GM21737 (cell line): ENCODE results near the gene LRRC32.

Experiments used
- ATAC-seq: cut with Tn5 transposase; IDR thresholded peaks from one replicate; pipeline ENCODE4 v1.9.1; 2021; ENCODE audit warnings: mild to moderate bottlenecking, moderate library complexity; ENCODE audit not compliant: unreplicated experiment

Gene LRRC32

DNA sequence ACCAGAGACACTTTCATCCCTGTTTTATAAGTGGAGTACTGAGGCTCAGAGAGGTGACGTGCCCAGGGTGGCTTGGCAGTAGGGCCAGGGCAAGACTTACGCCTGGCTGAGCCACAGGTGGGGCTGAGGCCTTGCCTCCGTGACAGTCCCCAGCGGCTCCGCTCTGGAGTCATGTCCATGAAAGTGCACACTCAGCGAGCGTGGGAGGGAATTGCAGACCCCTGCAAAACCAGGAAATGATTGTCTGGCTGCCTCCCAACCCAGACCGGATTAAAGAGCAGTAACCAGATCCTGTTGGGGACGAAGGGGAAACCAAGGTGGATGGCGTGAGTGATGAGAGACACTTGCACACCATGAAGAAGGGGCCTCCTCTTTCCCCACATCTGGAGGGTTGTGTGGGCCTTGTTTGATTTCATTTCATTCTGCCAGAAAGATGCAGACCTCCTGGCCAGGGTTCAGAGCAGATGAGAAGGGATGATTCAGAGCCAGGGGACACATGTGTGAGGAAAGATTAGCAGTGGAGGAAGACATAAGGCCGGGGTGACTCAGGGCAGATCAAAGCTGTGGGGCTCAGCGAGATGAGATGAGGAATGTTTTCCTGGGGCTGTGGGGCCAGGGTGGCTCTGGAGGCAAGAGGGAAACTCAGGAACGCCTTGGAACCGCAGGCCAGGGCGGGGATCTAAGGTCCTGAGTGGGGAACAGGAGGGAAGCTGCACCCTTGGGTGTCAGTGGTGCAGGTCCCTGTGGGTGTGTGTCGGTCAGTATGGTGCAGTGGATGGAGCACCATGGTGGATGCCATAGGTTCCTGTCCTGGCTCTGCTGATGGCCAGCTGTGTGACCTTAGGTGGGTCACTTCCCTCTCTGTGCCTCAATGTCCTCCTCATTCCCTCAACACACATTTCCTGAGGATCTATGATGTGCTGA lies 29.9 kb upstream of the LRRC32 start:
- ATAC-seq: no peak

DNA sequence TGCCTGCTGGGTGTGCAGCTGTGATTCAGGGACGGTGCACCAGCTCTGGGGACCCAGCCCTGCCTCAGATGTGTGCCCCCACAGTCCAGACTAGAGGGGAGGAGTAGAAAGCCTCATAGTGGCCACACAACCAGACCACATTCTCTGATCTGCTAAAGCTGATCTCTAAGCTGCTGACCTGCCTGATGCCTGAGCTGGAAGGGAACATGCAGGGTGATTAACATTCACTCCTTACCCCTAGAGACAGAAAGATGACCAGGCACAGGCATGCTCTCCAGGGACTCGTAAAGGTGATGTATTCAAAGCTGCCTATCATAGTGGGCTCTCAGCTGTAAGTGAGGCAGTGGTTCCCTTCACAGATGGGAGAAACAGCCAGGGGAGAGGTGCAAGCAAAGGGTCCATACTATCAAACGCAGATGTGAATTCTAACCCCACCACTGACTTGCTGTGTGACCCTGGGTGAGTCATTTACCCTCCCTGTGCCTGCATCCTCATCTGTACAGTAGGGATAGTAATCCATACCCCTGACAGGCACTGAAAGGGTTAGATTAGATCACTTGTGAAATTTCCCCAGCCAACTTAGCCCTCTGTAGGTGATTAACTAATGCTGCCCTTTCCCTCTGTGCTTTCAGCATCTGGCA lies 29.0 kb upstream of the LRRC32 start:
- no peak for ATAC-seq

DNA sequence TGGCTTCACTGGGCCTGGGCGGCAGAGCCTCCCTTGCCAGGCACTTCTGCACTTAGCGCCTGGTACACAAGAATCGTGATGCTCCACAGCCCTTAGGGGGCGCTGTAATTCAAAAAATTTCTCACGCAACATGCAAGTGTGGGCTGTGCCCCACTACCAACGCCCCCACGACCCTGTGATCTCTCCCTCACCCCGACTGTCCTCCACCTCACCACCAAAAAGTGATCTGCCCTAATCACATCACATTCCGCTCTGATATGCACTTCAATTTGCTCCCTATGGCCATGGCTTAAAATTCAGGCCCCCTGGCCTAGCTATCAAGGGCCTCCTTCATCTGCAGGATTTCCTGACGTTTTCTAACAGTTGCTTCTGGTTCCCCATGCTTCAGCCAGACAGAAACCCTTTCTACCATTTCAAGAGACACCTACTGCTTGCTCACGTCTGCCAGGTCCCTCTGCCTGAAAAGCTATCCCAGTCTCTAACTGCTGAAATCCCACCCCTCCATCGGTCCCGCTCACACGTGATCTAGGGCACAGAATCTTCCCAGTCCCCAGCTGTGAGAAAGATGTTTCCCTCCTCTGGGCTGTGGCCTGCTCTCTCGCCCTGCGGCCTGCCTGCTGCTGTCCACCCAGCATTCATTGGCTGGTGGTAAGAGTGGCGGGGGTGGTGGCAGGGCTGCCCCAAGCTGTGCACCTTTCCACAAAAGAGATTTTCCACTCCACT lies 27.9 kb upstream of the LRRC32 start:
- no peak for ATAC-seq

DNA sequence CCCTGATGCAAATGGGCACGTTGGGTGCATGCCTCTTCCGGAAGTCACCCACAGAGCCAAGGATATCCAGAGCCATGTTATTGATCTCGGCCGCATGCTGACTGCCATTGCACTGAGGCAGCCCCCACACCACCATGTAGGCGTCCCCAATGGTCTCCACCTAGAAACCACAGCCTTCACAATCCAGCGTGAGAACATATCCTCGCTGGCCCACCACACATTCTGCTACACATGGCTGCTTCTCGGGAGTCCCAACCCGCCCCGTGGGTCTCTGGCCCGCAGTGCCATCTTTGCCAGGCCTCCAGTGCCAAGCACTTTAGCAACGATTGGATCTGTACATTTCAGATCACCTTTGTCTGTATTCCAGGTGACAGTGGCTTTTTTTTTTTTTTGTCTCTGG lies 26.2 kb upstream of the LRRC32 start:
- no peak for ATAC-seq

DNA sequence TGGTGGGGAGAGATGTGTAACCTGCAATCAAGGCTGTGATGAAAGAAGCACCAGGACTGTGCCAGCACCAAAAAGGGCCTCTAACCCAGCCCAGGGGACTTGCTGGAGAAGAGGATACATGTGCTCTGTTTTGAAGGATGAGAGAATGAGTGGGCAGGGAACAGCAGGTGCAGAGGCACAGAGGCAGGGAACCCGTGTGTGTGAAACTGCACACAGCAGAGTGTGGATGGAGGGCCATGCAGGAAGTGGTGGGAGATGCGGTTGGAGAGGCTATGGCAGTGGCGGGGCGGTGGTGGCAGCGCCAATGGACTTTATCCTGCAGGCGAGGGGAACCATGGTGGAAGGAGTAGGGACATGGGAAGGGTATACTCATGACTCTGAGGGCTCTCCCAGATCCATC lies 25.2 kb upstream of the LRRC32 start:
- no peak for ATAC-seq

DNA sequence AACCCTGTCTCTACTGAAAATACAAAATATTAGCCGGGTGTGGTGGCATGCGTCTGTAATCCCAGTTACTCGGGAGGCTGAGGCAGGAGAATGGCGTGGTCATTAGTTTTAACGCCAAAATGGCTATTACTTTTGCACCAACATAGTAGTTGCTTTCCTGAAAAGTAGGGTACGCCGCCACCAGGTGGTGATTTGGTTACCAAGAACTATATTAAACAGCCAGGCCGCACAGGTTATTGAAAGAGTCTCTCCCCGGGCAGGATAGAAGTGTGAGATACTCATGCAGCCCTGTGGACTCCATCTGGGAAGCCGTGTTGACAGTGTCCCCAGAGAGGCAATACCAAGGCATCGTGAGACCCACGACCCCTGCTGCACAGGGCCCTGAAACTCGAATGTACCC lies 24.6 kb upstream of the LRRC32 start:
- ATAC-seq: no peak

GRCh38 chr11:76694664-76695063 lies 24.1 kb upstream of the LRRC32 start:
- ATAC-seq: no peak

- ATAC-seq: no peak
Observed at GRCh38 chr11:76693806-76694205, 23.3 kb upstream of the LRRC32 start.

GRCh38 chr11:76692956-76693355 lies 22.4 kb upstream of the LRRC32 start:
- ATAC-seq: no peak

GRCh38 chr11:76691655-76692054 lies 21.1 kb upstream of the LRRC32 start:
- ATAC-seq: no peak

DNA sequence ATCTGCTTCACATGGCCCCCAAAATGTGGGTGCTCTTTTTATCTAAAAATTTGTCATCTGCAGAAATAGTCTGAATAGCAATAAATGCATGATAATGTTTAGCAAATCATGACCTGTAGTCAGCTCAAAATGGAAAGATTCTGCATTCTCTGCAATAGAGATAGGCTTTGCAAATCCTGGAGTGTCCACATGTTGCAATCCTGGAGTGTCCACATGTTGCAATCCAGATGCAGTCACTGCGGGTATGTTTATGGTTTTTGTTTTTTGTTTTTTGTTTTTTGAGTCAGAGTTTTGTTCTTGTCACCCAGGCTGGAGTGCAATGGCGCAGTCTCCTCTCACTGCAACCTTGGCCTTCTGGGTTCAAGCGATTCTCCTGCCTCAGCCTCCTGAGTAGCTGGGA lies 20.2 kb upstream of the LRRC32 start:
- ATAC-seq: no peak

DNA sequence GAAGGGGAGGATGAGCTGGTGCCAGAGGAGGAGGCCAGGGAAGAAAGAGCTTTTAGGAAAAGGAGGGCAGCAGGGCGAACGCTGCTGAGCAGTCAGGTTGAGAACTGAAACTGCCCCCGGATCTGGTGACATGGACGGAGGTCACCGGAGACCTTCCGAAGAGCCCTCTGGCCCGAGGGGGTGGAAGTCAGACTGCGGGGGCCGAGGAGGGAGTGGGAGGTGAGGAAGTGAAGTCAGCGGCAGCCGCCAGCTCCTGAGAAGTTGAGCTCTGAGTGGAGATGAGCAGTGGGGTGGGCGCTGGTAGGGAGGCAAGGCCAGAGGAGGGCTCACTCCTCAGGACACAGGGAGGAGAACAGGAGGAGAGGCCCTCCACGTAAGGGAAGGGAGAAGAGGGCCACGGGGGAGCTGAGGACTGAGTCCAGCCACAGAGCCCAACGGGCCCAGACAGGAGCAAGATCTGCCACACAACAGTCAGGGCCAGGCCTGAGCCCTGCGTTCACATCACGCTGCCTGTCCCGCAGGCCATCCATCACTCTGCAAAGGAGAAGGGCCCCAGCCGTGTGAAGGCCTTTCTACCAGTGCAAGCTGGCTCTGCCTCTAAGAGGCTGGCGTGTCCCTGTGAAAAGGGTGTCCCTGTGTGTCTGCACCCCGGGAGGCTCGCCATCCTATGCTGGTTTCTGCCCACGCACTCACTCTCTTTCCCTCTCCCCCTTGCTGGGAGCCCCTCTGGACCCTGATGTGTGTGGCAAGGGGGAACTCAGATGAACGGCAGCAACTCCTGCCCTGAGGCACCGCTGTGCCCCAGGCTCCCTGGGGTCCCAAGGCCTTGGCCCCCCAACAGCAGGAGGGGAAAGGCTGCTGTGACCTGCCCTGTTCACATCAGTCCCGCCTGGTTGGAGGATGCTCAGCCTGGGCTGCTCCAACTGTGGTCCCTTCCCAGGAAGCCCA lies 19.0 kb upstream of the LRRC32 start:
- ATAC-seq: no peak

GRCh38 chr11:76688146-76688545 lies 17.6 kb upstream of the LRRC32 start:
- no peak for ATAC-seq

DNA sequence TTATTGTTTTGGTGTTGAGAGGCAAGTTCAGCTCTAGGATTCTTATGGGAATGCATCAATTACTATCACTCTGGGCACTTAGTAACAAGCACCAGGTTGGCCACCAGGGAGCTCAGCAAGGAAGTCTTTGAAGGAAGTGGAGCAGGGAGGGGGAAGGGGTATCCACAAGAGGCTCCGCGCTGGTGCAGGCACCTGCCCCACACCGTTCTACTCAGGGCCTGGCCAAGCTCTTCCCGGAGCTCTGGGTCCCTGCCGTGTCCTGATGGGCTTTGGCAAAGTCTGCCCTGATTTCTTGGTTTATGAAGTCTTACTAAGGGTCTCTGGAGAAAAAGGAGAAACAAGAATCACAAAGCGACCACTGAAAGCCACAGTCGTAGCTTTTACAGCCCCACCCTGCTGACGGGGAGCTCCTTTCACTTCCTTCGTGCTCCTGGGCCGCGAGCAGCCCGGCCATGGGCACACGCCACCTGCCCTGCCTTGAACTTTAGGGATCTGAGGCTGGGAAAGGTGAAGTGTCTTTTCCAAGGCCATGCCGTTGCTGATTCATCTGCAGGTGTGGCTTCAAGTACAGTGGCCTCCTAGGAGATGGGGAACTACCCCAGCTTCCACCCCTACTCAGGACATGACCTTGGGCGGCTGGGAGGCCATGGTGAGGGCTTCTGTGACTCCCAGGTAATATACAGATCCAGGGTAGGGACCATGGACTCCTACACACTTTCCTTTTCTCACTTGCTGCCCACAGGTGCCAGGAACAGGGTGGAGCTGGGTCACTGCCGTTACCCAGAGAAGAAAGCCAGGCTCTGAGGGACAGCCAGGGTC lies 15.9 kb upstream of the LRRC32 start:
- no peak for ATAC-seq

DNA sequence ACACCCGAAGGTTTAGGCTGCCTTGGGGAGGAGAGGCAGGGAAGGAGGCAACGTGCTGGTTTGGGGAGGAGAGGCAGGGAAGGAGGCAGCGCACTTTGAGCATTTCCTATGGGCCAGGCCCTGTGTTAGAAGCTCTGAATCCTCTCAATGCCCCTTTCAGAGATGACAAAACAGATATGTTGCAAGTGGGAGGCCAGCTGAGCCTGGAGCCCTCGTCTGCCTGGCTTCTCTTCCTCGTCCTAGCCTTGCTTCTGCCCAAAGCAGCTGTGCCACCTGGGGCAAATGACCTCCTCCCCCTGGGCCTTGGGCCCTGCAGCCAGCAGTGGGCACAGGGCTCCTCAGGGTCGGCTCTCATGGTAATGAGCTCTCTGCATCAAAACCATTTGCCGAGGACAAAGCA lies 15.3 kb upstream of the LRRC32 start:
- no peak for ATAC-seq

DNA sequence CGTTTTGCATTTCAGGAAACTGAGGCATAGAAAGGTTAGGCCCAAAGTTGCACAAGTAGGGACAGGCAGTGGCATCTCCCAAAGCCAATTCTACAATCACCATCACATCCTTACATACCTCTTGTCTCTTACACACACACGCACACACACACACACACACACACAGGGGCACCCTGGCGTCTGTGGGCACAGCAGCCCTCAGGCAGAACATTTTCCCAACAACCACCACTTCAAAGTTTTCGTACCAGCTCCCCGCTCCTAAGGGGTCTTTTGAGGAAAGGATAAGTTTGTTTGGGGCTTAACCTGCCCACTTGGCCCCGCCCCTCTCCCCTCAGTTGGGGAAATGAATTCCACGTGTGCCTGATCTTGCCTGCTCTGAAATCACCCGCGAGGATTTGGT lies 14.7 kb upstream of the LRRC32 start:
- ATAC-seq: no peak

- ATAC-seq: no peak
Observed at GRCh38 chr11:76684516-76684915, 14.0 kb upstream of the LRRC32 start.

DNA sequence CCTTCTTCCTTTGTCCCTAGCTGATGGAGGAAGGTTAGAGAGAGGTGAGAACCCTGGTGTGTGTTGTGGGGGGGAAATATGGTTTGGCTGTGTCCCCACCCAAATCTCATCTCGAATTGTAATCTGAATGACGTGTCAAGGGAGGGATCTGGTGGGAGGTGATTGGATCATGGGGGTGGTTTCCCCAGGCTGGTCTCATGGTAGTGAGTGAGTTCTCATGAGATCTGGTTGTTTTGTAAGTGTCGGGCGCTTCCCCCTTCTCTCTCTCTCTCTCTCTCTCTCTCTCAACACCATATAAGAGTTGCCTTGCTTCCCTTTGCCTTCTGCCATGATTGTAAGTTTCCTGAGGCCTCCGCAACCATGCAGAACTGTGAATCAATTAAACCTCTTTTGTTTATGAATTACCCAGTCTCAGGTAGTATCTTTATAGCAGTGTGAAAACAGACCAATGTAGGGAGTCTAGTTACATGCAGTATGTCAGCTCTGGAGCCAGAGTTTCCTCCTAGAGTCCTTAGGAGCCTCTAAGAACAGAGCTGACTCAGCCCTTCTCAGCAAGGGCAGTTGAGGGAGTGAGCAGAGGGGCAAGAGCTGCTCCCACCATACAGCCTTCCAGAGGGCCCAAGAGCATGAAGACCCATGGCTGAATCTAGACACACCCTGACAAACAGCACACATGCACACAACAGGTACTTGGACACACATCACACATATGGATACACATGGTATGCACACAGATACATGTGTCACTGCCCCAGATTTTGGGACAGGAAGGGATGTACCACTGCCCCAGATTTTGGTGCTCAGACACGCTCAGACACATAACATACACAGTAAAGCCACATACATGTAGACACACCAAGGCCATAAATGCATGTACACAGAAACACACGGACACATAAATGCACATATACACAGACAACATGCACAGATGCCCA lies 12.9 kb upstream of the LRRC32 start:
- no peak for ATAC-seq

GRCh38 chr11:76682684-76683083 lies 12.1 kb upstream of the LRRC32 start:
- ATAC-seq: no peak
